ENCODE data around the gene COL1A1. TPM values are rescaled to one million over a fixed set of nuclear protein-coding genes. Genes with fewer than 3 reads are reported as not detected.

The COL1A1 gene
- total RNA-seq, 4 donors from 2014 or later = 15.0 to 90.5 (median 25.8) TPM

DNA sequence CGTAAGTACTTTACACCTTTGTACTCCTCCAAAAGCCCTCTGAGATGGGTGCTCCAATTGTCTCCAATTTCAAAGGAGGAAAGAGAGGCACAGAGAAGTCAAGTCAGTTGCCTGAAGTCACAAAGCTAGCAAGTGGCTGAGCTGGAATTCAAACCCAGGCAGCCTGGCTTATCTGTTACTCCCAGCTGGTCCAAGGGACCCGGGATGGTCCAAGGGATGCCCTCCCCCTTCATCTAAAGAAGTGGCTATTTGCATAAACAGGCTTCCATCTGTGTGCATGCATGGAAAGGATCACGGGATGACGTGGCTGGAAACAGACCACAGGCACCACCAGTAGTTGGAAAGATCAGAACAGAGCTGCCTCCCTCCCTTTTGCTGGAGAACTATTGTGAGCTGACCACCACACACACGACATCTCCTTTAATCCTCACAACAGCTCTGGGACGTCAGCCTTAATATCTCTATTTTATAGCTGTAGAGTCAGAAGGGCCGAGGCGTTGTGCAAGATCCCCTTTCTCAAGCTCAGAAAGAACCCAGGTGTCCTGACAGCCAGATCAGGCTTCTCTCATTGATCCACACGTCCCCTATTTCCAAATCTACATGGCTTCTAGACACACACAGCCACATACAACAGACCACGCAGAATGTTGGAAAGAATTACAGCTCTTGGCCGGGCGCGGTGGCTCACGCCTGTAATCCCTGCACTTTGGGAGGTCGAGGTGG is 10.9 kb upstream of the COL1A1 start:
- 72 to 77% methylated on average over 15 of the region's 15 CpGs for WGBS, 2 donors
- peak in 1 of 2 donors; percentile 76 for DNase-seq (ENCODE audit: low spot score in 2 of 2)
- TF ChIP-seq, protein P1, sequence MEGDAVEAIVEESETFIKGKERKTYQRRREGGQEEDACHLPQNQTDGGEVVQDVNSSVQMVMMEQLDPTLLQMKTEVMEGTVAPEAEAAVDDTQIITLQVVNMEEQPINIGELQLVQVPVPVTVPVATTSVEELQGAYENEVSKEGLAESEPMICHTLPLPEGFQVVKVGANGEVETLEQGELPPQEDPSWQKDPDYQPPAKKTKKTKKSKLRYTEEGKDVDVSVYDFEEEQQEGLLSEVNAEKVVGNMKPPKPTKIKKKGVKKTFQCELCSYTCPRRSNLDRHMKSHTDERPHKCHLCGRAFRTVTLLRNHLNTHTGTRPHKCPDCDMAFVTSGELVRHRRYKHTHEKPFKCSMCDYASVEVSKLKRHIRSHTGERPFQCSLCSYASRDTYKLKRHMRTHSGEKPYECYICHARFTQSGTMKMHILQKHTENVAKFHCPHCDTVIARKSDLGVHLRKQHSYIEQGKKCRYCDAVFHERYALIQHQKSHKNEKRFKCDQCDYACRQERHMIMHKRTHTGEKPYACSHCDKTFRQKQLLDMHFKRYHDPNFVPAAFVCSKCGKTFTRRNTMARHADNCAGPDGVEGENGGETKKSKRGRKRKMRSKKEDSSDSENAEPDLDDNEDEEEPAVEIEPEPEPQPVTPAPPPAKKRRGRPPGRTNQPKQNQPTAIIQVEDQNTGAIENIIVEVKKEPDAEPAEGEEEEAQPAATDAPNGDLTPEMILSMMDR (IDR thresholded peaks at IDR 0.05) = no peak
- TF ChIP-seq POLR2A (IDR thresholded peaks at IDR 0.05) = no peak
- intact Hi-C loops (cut with DNase I; ENCODE audit: low total_unique reads) = loop anchor here (5.0 kb wide), 1 partner anchor 80 kb away; no protein-coding TSS in a partner anchor
- no peak overlapping the region for H3K4me3 ChIP-seq (ENCODE audit: low read depth, poor library complexity, severe bottlenecking)

DNA sequence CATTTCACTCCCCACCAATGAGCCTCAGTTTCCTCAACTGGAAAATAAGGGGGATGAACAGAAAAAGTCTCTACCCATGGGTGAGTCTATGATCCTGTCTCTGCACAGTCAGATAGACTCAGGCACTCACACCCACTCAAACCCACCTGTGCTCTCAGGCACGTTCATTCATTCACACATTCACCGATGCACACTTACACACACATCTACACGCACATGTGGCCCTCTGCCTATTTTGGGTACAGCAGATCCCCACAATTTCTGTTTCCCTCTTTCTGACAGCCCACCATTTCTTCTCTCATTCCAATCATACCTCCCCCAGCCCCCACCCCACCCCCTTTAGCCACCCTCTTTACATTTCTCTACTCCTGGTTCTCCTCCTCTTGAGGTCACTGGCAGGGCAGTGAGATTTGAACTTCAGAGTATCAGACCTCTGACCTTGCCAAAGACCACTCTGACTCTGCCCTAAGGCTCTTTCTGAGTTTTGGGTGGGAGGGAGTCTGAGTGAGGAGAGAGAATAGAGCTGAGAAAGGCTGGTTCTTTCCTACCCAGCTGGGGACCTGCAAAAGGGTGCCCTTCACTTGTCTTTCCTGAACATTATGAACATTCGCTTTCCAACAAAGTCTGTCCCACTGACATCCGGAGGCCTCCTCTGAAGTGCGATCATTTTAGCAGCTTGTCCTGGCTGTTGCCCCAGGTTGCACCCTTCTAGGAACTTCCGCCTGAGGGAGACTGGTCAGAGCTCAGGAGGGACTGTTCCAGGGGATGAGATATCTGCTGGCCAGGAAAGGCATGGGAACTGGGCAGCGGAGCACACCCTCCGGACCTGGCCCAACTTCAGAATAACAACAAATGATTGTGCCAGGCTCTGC is 10.1 kb upstream of the COL1A1 start:
- no peak overlapping the region for H3K4me3 ChIP-seq (ENCODE audit: low read depth, poor library complexity, severe bottlenecking)
- WGBS, 2 donors = 60 to 71% methylated on average over 9 of the region's 9 CpGs
- intact Hi-C loops (cut with DNase I; ENCODE audit: low total_unique reads) = loop anchor here (5.0 kb wide), 1 partner anchor 81 kb away; no protein-coding TSS in a partner anchor
- TF ChIP-seq POLR2A (IDR thresholded peaks at IDR 0.05) = no peak
- TF ChIP-seq, protein P1 (IDR thresholded peaks at IDR 0.05) = no peak
- DNase-seq (ENCODE audit: low spot score in 2 of 2) = no peak

DNA sequence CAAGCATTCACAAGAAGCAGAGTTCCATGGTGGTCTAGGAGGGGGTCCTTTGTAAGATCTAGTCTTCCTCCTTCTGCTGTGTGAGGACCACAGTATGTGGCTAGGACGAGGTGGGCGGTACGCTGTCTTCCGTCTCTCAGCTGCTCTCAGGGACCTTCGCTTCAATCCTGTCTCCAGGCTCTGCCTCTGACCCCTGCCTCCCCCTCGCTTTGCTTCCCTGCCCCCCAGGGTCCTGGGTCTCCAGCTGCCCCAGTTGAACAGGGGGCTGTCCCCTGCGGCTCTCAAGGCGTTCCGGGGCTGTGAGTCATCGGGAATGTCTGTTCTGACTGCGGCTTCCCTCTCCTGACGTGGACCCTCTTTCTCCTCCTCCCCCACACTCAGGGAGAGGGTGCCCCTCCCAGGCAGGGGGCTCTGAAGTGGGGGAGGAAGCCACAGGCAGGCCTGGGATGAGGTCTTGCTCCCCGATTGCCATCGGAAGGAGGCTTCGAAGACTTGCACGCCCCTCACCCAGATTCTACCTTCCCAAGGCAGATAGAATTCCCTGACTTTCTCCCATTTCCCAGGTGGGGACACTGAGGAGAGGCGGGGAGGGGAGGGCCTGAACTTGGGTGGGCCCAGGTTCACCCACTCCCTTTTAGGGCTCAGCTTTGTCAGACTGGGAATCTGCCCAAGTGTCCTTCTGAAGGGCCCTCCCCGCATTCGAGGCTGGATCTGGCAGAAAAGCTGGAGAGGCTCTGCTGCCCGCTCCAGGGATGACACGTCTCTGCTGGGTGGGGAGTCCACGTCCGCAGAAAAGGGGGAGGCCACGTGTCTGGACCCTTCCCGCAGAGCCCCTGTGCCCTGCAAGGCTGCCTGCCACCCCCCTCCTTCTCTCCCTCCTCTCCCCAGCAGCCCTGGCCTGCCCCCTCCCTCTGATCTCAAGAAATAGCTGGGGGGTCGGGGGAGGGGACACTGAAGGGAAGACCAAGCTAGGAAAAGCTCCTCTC is 9.1 kb upstream of the COL1A1 start:
- intact Hi-C loops (cut with DNase I; ENCODE audit: low total_unique reads) = loop anchor here (5.0 kb wide), 1 partner anchor 82 kb away; no protein-coding TSS in a partner anchor
- 35 to 45% methylated on average over 25 to 26 of the region's 26 CpGs for WGBS, 2 donors

DNA sequence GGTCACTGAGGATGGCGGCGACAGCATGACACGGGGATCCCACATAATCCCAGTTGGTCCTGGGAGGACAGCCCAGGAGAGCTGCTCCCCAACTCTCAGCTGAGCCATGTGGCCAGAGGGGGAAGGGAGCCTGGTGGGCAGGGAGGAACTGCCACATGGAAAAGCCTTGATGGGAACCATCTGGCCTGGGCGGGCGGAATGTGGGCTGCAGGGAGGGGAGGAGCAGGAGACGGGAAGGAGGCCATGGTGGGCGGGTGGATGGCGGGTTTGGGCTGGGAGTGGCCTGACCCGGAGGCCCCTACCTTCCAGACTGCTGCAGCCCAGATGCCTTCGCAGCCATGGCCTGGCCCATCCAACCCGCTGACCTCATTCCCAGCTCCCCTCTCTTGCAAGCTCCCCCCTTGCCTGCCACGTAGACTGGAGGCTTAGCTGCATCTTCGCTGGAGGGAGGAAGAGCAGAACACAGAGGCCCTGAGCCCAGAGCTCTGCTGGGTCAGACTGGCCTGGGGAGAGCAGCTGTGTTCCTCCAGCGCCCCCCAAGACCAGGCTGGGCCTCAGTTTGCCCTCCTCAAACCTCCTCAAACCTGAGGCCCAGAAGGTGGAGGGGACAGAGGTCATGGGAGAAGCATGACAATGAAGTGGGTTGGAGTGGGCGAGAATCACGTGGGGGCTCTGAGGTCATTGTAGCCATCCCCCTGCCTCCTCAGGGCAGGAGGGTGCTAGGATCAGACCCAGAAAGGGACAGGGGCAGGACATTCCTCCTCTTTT is 8.2 kb upstream of the COL1A1 start:
- intact Hi-C loops (cut with DNase I; ENCODE audit: low total_unique reads) = loop anchor here (5.0 kb wide), 1 partner anchor 83 kb away; no protein-coding TSS in a partner anchor
- DNase-seq (ENCODE audit: low spot score in 2 of 2) = peak; percentile 81 to 97
- no peak overlapping the region for H3K4me3 ChIP-seq (ENCODE audit: low read depth, poor library complexity, severe bottlenecking)
- TF ChIP-seq, protein P1 (IDR thresholded peaks at IDR 0.05) = no peak
- TF ChIP-seq POLR2A (IDR thresholded peaks at IDR 0.05) = no peak
- 37 to 42% methylated on average over 15 to 16 of the region's 16 CpGs for WGBS, 2 donors

More for the DNA sequence above, 9.1 kb upstream of the COL1A1 start:
- no peak overlapping the region for H3K4me3 ChIP-seq (ENCODE audit: low read depth, poor library complexity, severe bottlenecking)
- TF ChIP-seq, protein P1 (IDR thresholded peaks at IDR 0.05) = no peak
- TF ChIP-seq POLR2A (IDR thresholded peaks at IDR 0.05) = no peak
- peak in 1 of 2 donors; percentile 94 for DNase-seq (ENCODE audit: low spot score in 2 of 2)

Data from lower leg skin (tissue), 4 donors.